GM08714 (cell line): ENCODE data around the gene BCLAF1.

ENCODE experiments used
- H3K4me3 ChIP-seq: fragments of 200-500 bp; sonication (Bioruptor generic); 2 replicates; pipeline ENCODE4 v1.5.1; 2014; ENCODE audit warnings: mild to moderate bottlenecking, low read length, inconsistent platforms
- ZNF274 ChIP-seq: IDR thresholded peaks from 2 replicates; pipeline ENCODE4 v1.6.1; 2012; ENCODE audit warnings: mild to moderate bottlenecking, low read depth, low read length

The BCLAF1 gene

GRCh38 chr6:136289579-136290409, at the start of gene BCLAF1:
Gene BCLAF1 (minus strand): TSS chr6:136289846. CDS start chr6:136279866, 9,980 bp downstream.
- peak within 1 kb of the TSS; percentile 89 for H3K4me3 ChIP-seq
- TF ChIP-seq ZNF274: no peak

GRCh38 chr6:136338486-136338885, 48.8 kb upstream of the BCLAF1 start:
- H3K4me3 ChIP-seq: no peak overlapping the region
- TF ChIP-seq ZNF274: no peak

DNA sequence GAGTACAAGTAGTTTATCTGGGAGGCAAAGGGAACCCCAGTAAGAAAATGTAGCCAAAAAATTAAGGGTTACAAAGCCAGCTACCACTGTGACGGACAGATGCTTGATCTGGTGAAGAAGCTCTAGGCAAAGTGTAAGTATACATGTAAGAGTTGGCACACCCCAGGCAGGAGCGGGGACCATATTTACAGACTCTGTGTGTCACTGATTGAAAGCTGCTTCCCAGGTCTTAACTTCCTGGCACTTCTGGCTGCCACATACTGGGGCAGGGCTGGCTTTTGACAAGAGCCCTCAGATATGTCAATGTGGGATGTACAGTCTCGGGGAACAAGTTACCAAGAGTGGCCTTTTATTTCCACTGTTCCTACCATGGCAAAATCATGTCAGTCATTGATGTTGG, 48.0 kb upstream of the BCLAF1 start:
- TF ChIP-seq ZNF274: no peak
- no peak overlapping the region for H3K4me3 ChIP-seq

DNA sequence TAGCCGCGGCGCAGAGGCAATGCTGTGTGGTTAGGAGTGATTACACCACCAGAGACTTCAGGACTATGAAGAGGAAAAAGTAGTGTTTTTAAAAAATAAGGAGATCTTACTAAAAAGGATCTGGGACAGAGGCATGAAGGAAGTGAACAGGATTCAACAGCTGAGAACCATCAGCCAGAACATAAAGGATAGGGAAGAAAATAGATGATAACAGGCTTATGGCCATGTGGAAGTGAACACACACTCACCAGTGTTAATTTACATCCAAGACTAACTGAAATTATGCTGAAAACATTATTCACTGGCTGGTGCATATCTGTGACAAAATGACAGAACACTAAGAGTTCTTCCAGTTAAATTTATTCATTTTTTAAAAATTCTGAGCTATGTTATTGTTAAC, 47.5 kb upstream of the BCLAF1 start:
- H3K4me3 ChIP-seq: no peak overlapping the region
- no peak for TF ChIP-seq ZNF274

- H3K4me3 ChIP-seq: no peak overlapping the region
- TF ChIP-seq ZNF274: no peak
Measured at GRCh38 chr6:136335736-136336363, 46.2 kb upstream of the BCLAF1 start.

- H3K4me3 ChIP-seq: no peak overlapping the region
- TF ChIP-seq ZNF274: no peak
Measured at GRCh38 chr6:136334853-136335252, 45.2 kb upstream of the BCLAF1 start.

DNA sequence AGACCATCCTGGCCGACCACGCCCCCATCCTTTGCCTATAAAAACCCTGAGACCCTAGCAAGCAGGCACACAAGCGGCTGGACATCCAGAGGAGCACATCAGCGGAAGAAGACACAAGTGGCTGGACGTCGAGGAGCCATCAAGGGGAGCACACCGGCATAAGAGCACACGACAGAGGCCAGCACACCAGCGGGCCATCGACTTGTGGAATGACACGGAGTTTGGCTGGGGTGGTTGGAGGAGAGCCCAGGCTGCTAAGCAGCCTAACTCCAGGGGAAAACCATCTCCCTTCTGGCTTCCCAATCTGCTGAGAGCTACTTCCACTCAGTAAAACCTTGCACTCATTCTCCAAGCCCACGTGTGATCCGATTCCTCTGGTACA, 44.8 kb upstream of the BCLAF1 start:
- TF ChIP-seq ZNF274: no peak
- H3K4me3 ChIP-seq: no peak overlapping the region

DNA sequence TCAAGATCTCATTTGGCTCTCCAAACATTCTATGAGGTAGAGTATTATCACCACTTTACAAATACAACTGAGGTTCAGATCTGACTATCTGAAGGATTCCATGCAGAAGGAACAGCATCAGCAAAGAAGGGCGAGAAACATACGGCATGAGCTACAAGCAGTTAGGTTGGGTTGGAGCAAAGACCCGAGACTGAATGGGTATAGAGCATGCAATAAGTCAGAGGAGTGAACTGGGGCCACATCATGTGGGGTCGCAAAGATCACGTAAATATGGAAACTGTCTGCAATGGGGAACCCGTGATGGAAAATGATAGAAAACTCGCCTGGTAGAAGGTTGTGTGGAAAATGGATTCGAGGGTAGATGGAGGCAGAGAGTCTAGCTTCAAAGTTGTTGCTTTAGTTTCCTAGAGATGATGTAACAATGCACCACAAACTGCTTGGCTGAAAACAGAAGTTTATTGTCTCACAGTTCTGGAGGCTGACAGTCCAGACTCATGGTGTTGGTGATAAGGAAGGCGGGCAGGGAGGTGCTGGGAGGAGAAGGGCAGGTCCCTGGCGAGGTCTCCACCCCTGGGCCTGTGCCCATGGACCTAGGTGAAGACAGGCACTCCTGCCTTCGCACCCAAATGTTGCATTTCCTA, 44.3 kb upstream of the BCLAF1 start:
- no peak for TF ChIP-seq ZNF274
- no peak overlapping the region for H3K4me3 ChIP-seq

- no peak overlapping the region for H3K4me3 ChIP-seq
Measured at GRCh38 chr6:136331461-136331860, 41.8 kb upstream of the BCLAF1 start.

DNA sequence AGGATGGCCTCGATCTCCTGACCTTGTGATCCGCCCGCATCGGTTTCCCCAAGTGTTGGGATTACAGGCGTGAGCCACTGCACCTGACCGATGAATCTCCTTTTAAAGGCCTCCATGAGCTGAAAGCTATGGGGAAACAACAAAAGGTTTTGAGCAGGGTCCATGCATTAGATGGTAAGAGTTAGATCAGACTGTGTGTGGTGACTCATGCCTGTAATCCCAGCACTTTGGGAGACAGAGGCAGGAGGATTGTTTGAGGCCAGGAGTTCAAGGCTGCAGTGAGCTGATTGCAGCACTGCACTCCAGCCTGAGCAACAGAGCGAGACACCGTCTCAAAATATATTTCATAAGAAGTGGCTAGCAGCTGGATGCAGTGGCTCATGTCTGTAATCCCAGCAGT, 41.0 kb upstream of the BCLAF1 start:
- no peak for TF ChIP-seq ZNF274

More at GRCh38 chr6:136331461-136331860, 41.8 kb upstream of the BCLAF1 start:
- TF ChIP-seq ZNF274: no peak

DNA sequence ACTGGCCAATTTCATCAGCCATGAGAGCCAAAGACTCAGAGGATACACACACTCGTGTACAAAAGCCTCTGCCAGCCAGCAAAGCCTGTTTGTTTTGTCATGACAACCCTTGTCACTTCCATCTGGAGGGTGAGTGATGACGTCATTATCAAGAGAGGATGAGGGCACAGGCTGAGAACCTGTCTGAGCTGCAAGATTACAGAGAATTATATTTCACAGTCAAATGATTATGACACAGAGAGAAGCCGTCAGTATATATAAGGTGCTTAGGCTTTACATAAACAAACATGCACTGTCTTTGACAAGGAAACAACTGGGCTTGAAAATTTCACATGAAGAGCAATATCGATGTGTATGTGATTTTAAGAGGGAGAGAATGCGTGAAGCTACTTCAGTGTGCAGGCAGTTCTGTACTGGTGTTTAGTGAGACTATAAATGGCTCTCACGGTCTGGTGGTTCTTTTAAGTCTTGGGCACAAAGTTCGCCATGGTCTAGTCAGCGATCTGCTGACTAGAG, 36.5 kb upstream of the BCLAF1 start:
- no peak for TF ChIP-seq ZNF274
- H3K4me3 ChIP-seq: no peak overlapping the region

More for the DNA sequence above, 41.0 kb upstream of the BCLAF1 start:
- no peak overlapping the region for H3K4me3 ChIP-seq

- no peak overlapping the region for H3K4me3 ChIP-seq
- TF ChIP-seq ZNF274: no peak
Measured at GRCh38 chr6:136324686-136325380, 35.2 kb upstream of the BCLAF1 start.

DNA sequence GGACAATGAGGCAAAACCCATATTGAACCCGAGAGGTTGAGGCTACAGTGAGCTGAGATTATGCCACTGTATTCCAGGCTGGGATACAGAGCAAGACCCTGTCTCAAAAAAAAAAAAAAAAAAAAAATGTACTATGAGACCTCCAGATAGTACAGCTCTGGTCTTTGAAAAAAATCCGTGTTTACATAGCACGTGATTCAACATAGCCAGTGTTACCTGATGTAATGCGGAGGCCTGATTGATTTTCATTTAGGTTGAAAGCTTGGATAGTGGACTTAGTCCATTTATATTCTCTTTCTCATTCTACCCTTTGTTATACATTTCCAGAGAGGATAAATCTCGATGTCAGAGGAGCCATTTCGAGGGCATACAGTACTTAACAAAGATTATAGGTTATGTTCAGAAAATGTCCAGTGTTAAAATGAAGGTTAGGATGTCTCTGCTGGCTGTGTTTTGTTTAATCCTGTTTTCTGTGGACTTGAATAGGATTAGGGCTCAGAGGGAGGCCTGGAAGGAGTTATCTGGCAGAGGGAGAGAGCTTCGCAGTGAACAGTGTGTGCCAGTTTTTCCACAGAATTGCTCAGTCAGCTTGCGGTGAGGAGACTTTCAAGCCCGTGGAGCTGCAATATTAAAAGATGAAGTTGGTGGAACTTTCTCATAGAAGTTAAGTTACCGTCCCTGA, 33.9 kb upstream of the BCLAF1 start:
- H3K4me3 ChIP-seq: no peak overlapping the region
- no peak for TF ChIP-seq ZNF274
